Uterus (tissue), 2 donors: ENCODE data around the gene HUNK.

Experiments used
- CTCF ChIP-seq, 4 experiments: fragments of 200-600 bp in 2 of 4; fragments of 450-650 bp in 2 of 4; sonication (generic) in 2 of 4; IDR thresholded peaks; one replicate each; pipeline ENCODE4 v1.5.1; 2016 to 2019; ENCODE audit warnings: antibody characterized with exemption in 4 of 4, mild to moderate bottlenecking in 2 of 4, moderate library complexity in 1 of 4
- POLR2A ChIP-seq, 2 donors: fragments of 450-650 bp; IDR thresholded peaks; one replicate each; pipeline ENCODE4 v1.6.1; 2016; ENCODE audit warnings: antibody characterized with exemption in 2 of 2, mild to moderate bottlenecking in 1 of 2, moderate library complexity in 1 of 2

GRCh38 chr21:32043458-32043857 lies 170.6 kb downstream of the HUNK start:
- TF ChIP-seq CTCF (IDR thresholded peaks at IDR 0.05) (no peak), POLR2A (IDR thresholded peaks at IDR 0.05) (no peak)
